OCI-LY3 (cell line): ENCODE data around the gene LRRC70.

Experiments used
- CTCF ChIP-seq: fragments of 200-600, 300-600 bp; sonication (generic); IDR thresholded peaks from 2 replicates; pipeline ENCODE4 v1.5.1; 2014; ENCODE audit warnings: antibody characterized with exemption, low read length, low read depth
- EZH2phosphoT487 ChIP-seq: fragments of 200-600 bp; shearing (Covaris generic); IDR thresholded peaks from 2 replicates; pipeline ENCODE4 v1.6.1; 2018; ENCODE audit warnings: antibody characterized with exemption, mixed run types, low read depth

- TF ChIP-seq CTCF (no peak), EZH2phosphoT487 (no peak)
These were observed 4.0 kb upstream of the LRRC70 start for GRCh38 chr5:62574599-62574998.
